Forelimb muscle (tissue), 1 donor: Measurements from ENCODE around the gene C2orf42. TPM values are rescaled to one million over a fixed set of nuclear protein-coding genes. Genes with fewer than 3 reads are reported as not detected.
"Not testable (repeated sequence)": the region's sequence is repeated elsewhere in the genome, so short reads cannot be mapped to it uniquely, and the experiment has no call there.

Source experiments
- DNase-seq: peaks from one replicate; pipeline ENCODE4 v3.0.0-alpha.2; 2013; ENCODE audit warnings: low read depth
- polyA plus RNA-seq: library from polyadenylated mRNA; unstranded; fragments of 120-200 nt; gene quantifications from one replicate; pipeline ENCODE4 v1.2.1, GENCODE V29; 2013; ENCODE audit not compliant: insufficient read length

The C2orf42 gene
- polyA plus RNA-seq: 9.0 TPM

DNA sequence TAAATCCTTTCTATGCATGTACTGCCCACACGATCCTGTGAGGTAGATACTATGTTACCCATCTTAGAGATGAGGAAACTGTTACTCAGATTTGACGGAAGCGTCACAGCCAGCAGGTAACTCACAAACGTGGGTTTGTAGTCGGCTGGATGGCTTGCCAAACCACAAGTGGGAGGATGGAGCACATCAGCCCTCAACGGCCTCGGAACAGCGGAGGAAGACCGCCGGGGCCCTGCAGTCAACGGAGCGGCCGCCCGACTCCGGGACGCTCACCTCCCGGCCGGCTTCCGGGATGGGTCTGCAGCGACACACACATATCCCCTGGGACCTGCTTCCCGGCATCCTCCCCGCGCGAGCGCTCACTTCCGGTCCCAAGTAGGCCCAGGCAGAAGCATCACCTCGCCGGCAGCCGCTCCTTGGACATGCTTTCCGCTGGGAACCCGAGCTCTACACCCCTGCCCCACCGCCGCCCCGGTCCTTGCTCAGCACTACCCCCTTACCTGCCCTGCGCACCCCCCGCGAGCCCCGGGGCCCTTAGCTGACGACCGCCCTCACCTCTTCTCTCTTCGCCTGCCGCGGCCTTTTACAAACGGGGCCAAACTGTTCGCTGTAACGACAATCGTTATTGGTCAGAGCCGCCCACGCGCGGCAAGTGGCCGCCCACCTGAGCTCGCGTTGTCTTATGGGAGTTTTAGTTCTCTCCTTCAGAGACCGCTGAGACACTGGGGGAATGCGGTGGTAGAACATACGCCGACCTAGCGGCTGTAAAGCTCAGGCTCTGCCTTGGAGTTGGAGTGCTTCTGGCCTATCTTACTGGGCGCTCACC is at the start of gene C2orf42:
Gene C2orf42, minus strand, starts transcription at position 602 of the 826 bp plus-strand sequence. CDS start 9,034 bp downstream, outside the sequence.
- DNase-seq: peak; percentile 96

DNA sequence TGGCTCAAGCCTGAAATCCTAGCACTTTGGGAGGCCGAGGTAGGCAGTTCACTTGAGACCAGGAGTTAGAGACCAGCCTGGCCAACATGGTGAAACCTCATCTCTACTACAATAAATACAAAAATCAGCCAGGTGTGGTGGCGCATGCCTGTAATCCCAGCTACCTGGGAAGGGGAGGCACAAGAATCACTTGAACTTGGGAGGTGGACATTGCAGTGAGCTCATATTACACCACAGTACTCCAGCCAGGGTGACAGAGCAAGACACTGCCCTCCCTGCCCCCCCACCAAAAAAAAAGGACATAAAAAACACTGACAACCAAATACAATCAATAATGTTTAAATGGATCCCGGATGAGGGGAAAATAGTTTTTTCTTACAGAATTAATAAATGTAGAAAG is 49.8 kb upstream of the C2orf42 start:
- DNase-seq: no peak

DNA sequence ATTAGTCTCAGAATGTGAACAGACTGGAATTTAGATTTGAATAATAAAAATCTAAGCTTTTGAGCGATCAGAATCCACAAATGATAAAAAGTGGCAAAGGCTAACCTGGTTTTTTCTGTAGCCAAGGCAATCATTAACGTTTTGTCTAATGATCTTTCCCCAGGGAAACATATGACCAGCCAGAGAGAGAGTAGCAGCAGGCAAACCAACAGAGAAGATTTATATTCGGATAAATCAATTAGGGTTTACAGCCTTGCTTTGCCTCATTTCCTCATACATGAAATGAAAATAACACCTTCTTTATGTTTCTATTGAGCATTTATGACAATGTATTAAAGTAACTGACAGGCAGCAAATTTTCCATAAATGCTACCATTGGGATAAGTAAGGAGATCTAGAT is 43.1 kb upstream of the C2orf42 start:
- DNase-seq: no peak

DNA sequence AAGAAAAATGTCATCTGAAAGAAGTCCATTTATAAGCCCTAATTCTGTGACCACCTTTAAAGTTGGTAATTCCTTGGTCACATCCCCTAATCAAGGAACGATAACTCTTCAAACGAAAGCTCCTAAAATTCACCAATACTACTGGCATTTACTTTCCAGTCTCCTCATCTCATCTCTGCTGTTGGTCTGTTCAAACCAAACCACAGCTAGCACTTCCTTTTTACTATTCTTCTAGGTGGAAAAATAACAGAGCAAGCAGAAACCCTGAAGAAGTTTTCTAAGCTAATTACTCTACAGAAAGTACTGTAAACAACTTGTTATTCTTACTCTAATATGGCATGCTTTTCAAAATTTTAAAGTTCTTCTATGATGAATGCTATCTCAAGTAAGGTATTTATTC is 36.0 kb upstream of the C2orf42 start:
- DNase-seq: no peak

DNA sequence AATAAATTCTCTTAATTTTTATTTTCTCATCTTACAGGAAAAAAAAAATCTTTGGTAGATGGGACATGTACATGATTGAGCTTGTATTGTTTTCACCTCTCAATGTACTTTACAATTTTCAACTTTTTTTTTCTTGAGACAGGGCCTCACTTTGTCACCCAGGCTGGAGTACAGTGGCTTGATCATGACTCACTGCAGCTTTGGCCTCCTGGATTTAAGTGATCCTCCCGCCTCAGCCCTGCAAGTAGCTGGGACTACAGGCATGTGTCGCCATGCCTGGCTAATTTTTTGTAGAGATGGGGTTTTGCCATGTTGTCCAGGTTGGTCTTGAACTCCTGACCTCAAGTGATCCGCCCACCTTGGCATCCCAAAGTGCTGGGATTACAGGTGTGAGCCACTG is 32.5 kb upstream of the C2orf42 start:
- DNase-seq: not testable (repeated sequence)

DNA sequence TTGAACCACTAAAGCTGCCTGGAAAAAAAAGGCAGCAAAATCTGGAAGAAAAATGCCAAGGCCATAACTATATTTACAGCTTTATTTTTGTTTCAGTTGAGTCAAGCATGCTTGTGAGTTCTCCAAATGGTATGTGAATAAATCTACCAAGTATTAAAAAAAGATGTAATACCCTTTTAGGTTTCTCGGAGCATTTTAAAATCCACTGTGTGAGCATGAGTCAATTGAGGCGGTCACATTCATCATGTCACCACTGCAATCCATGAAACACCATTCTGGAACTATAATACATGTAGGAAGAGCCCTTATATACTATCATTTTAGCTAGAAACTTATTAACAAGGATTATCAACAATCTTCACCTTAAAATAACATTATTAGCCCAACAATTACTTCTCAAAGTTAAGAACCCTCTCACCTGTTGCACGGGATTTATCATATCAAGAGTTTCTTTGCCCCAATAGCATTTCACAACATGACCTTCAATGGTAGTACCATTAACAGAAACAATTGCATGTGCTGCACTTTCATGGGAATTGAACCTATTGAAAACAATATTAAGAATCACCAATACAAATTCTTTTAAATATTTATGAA is 24.2 kb upstream of the C2orf42 start:
- no peak for DNase-seq

DNA sequence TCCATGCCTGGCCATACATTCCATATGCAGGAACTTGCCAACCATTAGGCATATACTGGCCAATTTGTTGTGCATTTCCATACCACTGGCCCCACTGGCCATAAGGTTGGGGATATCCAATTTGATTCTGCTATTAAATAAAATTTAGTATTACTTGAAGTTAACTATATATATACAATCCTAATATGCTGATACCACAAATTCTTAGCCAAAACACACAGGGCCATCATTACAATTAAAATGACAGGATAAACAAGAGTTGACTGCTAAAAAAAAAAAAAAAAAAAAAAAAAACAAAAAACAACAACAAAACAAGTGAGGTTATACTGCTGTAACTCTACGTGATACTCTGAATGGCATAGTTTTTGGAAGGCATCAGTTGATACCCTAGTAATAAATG is 23.5 kb upstream of the C2orf42 start:
- no peak for DNase-seq

DNA sequence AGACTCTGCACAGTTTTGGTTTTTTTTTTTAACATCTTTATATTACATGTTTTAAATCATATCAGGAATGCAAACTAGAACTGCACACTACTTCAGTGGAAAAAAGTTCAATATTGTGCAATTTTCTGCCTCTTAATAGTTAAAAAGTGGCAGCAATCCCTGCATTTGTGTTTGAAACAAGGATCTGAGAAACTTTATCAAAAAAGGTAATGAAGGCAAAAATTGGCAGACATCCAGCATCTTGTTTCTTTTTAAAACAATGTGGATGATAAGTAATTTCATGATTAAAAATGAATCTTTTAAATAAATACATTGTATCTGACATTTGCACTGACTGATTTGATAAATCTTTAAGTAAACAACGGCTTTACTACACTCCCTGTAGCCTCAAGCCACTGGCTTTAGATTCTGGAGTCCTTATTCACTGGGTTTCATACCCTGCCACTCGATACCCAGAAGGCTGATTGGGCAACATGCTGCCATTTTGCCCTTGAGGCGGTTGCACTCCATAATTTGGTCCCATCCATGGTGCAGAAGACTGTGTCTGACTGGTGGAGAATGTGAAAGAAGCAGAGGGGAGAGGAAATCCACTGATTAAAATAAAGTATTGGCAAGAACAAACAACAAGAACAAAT is 21.6 kb upstream of the C2orf42 start:
- no peak for DNase-seq

DNA sequence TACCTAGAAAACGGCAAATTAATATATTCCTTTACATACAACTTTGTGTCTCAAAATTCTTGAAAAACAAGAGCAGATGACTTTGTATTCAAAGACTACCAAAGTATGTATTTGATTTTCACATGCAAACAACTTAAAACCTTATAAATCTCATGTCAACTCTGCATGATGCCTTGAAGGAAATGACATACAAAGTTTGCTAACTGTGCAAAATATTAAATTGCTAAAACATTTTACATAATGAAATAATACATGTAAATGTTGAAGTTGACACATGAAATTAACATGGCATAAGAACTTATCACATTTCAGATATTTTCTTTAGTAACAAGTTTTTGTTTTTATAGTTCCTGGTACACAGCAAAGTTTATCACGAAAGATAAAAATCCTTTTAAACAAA is 20.8 kb upstream of the C2orf42 start:
- DNase-seq: no peak

DNA sequence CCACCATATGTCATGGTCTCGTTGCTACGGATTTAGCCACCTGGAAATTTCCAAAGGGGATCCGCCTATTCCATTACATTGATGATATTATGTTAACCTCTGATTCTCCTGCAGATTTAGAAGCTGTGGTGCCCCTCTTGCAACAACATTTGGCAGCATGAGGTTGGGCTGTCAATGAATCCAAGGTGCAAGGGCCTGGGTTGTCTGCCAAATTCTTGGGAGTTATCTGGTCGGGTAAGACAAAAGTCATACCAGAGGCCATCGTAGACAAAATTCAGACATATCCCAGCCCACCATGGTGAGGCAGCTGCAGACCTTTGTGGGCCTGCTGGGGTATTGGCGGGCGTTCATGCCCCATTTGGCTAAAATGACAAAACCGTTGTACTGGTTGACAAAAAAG is 13.6 kb upstream of the C2orf42 start:
- DNase-seq: no peak

DNA sequence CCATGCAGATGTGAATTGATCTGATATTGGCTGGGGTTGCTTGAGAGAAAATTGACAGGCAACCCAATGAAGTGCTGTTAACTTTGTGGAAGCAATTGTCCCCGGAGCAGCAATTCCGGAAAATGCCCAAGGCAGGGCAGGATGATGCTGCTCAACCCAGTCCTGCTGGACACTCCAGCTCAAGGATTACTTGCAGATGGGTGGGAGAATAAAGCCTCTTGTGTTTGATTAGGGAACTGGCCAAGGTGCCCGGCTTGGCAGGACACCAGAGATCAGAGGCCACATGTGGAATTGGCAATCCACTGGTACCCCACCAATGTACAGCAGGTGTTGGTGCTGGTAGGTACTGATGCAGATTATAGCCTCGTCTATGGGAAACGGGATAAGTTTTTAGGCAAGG is 12.3 kb upstream of the C2orf42 start:
- no peak for DNase-seq

DNA sequence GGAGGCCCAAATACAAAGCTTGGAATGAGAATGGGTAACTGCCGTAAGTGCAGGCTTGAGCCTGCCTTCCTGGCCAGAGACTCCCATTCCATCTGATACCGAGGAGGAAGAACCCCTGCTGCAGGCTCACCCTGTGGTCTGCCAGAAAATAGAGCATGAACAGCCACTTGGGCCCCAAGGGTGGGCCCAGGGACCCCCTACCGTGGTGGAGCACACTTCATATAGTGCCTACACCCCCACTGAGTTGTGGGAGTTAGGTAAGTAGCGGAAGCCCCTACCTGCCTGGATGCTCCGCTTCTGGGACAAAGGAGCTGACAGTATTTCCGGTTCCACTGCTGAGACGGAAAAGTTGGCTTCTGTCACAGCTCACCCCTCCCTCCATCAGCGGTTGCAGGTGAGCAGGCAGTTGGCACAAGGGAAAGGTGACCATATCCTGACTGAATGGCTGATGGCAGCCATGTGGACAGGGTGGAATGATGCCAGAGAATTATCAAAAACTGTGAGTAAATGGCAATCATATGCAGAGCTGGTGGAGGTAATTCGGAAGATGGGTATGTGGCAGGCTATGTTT is 11.5 kb upstream of the C2orf42 start:
- no peak for DNase-seq

DNA sequence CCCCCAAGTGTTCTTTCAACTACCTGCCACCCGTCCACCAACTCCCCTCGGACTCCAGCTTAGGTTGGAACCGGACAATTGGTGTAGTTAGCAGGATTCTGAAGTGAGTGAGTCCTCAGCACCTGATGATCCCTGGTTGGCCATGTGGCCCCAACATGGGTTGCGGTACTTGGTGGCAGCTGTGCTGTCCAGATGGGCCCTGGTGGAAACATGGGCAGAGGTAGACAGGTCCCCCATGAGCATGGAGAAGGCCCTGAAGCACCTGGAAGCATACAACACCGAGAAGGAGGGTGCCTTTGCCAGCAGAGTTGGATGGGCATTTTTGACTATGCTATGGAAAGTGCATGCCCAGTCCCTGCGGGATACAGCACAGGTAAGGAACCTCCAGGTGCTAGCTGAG is 11.0 kb upstream of the C2orf42 start:
- DNase-seq: no peak

DNA sequence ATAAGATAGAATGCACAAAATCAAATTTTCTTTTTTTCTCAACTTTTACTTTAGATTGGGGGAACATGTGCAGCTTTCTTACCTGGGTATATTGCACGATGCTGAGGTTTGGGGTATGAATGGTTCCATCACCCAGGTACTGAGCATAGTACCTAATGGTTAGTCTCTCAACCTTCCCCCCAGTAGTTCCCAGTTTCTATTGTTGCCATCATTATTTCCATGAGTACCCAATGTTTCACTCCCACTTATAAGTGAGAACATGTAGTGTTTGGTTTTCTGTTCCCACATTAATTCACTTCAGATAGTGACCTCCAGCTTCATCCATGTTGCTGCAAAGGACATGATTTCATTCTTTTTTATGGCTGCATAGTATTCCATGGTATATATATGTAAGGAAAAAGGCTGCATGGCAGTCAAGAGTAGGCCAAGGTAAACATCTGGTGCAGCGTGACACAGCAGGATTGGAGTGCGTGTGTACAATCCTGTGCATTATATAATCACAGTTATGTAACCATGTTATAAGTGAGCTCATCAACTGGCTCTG is 10.5 kb upstream of the C2orf42 start:
- DNase-seq: no peak

DNA sequence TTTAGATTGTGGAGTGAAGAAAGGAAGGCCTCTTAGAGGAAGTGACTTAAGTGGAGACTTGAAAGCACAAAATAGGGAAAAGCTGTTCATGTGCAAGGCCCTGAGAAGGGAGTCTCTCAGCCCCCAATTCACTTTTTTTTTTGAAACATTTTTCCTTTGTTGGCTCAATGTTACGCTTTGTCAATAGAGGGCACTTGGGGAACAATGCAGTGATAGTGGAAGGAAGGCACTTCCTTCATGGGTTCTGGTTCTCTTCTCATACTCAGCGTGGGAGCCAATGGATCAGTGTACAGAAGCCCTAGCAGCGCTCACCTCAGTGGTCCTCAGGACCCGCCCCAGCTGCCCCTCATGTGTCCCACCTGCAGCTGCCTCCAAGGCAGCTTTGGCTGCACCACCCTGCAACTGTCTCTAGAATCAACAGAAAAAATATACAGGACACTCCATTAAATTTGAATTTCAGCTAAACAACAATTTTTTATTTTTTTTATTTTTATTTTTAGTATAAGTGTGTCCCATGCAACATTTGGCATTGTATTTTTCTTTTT is 8.6 kb upstream of the C2orf42 start:
- no peak for DNase-seq

DNA sequence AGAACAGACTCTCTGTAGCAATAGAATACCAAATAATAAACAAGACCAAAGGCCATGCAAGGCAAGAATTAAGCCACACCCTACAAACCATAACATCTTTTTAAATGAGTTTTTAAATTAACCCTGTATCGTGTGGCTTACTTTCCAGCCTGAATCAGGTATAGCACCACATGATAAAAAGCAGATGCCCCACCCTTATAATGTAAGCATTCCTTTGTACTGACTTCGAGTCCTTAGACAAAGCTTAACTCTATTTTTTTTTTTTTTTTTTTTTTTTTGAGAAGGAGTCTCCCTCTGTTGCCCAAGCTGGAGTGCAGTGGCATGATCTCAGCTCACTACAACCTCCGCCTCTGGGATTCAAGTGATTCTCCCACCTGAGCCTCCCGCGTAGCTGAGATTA is 1.7 kb upstream of the C2orf42 start:
- no peak for DNase-seq

DNA sequence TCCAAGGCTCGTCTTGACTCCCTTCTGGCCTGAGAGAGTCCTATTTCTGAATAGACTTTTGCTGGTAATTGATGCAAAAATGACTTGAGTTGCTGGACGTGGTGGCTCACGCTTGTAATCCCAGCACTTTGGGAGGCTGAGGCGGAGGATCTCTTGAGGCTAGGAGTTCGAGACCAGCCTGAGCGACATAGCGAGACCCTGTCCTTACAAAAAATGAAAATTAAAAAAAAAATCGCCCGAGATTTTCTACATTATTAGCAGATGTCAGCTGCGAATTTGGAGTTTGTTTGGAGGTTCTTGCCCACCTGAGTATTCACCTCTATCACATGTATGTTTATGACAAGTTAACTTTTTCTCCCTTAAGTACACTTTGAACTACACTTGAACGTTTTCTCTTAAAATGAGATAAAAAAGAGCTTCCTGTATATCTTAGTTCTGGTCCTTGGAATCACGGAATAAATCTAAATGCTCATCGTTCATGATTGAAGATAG is 471 bp upstream of the C2orf42 start:
- DNase-seq: no peak

DNA sequence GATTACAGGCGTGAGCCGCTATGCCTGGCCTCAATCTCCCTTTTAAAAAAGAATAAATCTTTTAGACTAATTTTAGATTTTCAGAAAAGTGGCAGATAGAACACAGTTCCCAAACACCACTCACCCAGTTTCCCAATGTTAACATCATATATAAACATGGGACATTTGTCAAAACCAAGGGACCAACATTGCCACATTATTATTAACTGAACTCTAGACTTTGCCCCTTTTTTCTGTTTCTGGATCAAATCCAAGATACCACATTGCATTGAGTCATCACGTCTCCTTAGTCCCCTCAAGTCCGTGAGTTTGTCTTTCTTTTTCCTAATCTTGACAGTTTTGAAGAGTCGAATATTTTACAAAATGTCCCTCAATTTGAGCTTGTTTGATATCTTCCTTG is 2.4 kb downstream of the C2orf42 start:
- DNase-seq: no peak

DNA sequence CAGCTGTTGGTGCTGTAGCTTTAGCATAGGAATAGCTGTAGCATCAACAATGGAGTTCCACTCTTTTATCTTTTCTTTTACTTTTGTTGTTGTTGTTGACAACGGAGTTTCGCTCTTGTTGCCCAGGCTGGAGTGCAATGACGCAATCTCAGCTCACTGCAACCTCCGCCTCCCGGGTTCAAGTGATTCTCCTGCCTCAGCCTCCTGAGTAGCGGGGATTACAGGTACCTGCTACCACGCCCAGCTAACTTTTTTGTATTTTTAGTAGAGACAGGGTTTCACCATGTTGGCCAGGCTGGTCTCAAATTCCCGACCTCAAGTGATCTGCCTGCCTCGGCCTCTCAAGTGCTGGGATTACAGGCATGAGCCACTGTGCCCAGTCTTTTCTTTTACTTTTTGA is 3.6 kb downstream of the C2orf42 start:
- DNase-seq: not testable (repeated sequence)

DNA sequence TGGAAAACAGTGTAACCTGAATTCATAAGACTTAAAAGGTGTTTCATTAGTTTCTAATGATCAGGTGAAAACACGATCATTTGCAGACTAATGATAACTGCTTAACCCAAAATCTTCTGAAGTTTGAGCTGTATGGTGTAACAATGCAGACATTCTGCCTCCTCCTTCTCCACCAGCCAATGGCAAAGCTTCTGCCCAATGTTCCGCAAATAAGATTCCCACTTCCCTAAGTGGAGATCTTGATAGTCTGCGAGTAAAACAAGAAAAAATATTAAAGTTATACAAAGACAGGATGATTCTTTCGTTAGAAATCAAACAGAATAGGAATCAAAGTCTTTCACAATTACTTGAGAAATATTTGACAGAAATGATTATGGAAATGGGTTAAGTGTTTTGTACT is 8.1 kb downstream of the C2orf42 start:
- DNase-seq: no peak

DNA sequence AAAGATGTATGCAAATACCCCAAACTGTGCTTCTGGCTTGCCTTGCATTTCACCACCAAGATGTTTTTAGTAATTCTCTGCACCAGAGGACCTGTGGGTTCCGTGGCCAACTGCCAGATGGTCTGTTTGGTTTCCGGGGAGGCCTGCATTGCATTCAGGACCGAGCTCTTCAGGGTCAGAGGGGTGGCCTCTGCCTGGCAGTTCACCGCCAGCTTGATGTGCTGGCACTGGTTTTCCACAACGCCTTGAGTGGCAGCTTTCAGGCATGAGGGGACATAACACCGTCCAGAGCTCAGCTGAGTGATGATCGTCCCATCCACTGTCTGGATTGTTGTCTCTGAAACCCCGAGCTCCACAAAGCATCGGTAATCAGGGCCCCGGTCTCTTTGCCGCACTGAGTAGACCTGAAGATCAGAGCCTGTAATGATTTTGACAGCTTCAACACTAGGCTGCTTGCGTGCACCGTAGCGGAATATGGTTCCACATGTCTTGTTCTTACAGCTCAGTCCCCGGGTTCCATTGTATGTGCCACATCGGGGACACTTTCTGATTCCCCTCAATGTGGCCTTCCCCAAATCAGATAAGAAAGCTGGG is 9.4 kb downstream of the C2orf42 start:
- no peak for DNase-seq
